ENCODE measurements around the gene GNAZ. TPM values are rescaled to one million over a fixed set of nuclear protein-coding genes. Genes with fewer than 3 reads are reported as not detected.

Gene GNAZ
- total RNA-seq, 8 experiments from 2014 or later: 3.5 to 47.0 (median 35.9) TPM

- H3K4me3 ChIP-seq: no peak overlapping the region
- WGBS, 10 experiments: 79 to 100% (median 100%) methylated on average over 1 to 2 of the region's 16 CpGs; no CpG with 5 or more reads in 6 of the 10 experiments
- no peak for ATAC-seq (replicated peaks in 6 of 8)
- peak overlapping the region; percentile 39 to 66 for H3K27ac ChIP-seq
- peaks cover 18 to 22% of the 10 kb centered on the region in 2 donors for H3K4me1 ChIP-seq (replicated peaks in 1 of 2)
- in situ Hi-C loops (cut with MboI; ENCODE audit: low pct_unique_long_range_greater_than_20kb in 2 of 9, low sequenced_read_pairs in 9 of 9, unreplicated experiment in 9 of 9): no loop called here
Observed at GRCh38 chr22:23097412-23098229, 27.3 kb downstream of the GNAZ start.

GRCh38 chr22:23098230-23098705 lies 27.9 kb downstream of the GNAZ start:
- 75 to 100% (median 100%) methylated on average over 1 to 3 of the region's 5 CpGs; no CpG with 5 or more reads in 5 of the 10 experiments for WGBS, 10 experiments
- H3K4me1 ChIP-seq (replicated peaks in 1 of 2): peaks cover 16% of the 10 kb centered on the region in 2 donors
- no peak for ATAC-seq (replicated peaks in 6 of 8)

GRCh38 chr22:23098718-23099530 lies 28.6 kb downstream of the GNAZ start:
- peaks cover 12 to 16% of the 10 kb centered on the region in 2 donors for H3K4me1 ChIP-seq (replicated peaks in 1 of 2)
- no peak for ATAC-seq (replicated peaks in 6 of 8)

More at GRCh38 chr22:23098230-23098705, 27.9 kb downstream of the GNAZ start:
- H3K27ac ChIP-seq: peak overlapping the region; percentile 20 to 40
- in situ Hi-C loops (cut with MboI; ENCODE audit: low pct_unique_long_range_greater_than_20kb in 2 of 9, low sequenced_read_pairs in 9 of 9, unreplicated experiment in 9 of 9): no loop called here
- no peak overlapping the region for H3K4me3 ChIP-seq

GRCh38 chr22:23099531-23099804 lies 29.1 kb downstream of the GNAZ start:
- H3K4me3 ChIP-seq: no peak overlapping the region
- no peak for ATAC-seq (replicated peaks in 6 of 8)
- in situ Hi-C loops (cut with MboI; ENCODE audit: low pct_unique_long_range_greater_than_20kb in 2 of 9, low sequenced_read_pairs in 9 of 9, unreplicated experiment in 9 of 9): no loop called here
- H3K4me1 ChIP-seq (replicated peaks in 1 of 2): peaks cover 7 to 12% of the 10 kb centered on the region in 2 donors
- 84 to 100% methylated on average over 1 to 5 of the region's 6 CpGs; no CpG with 5 or more reads in 8 of the 10 experiments for WGBS, 10 experiments
- H3K27ac ChIP-seq: peak overlapping the region; percentile 26 to 43

More at GRCh38 chr22:23098718-23099530, 28.6 kb downstream of the GNAZ start:
- WGBS, 10 experiments: 55 to 100% (median 90%) methylated on average over 2 to 7 of the region's 28 CpGs; no CpG with 5 or more reads in 7 of the 10 experiments
- Histone ChIP-seq H3K27ac (peak overlapping the region in 1 of 2 donors; percentile 43), H3K4me3 (no peak overlapping the region)
- in situ Hi-C loops (cut with MboI; ENCODE audit: low pct_unique_long_range_greater_than_20kb in 2 of 9, low sequenced_read_pairs in 9 of 9, unreplicated experiment in 9 of 9): no loop called here

GRCh38 chr22:23100124-23100801 lies 29.9 kb downstream of the GNAZ start:
- Histone ChIP-seq H3K27ac (no peak overlapping the region), H3K4me1 (replicated peaks in 1 of 2) (peaks cover 0 to 4% of the 10 kb centered on the region in 2 donors), H3K4me3 (no peak overlapping the region)
- in situ Hi-C loops (cut with MboI; ENCODE audit: low pct_unique_long_range_greater_than_20kb in 2 of 9, low sequenced_read_pairs in 9 of 9, unreplicated experiment in 9 of 9): no loop called here
- 100% methylated on average over 2 of the region's 7 CpGs; no CpG with 5 or more reads in 9 of the 10 experiments for WGBS, 10 experiments
- ATAC-seq (replicated peaks in 6 of 8): peak in 1 of 8 experiments; percentile 13

GRCh38 chr22:23101524-23101923 lies 31.2 kb downstream of the GNAZ start:
- peak overlapping the region; percentile 48 to 57 for H3K27ac ChIP-seq
- H3K4me1 ChIP-seq (replicated peaks in 1 of 2): peaks cover 0 to 2% of the 10 kb centered on the region in 2 donors
- 83 to 100% (median 86%) methylated on average over 1 to 2 of the region's 3 CpGs; no CpG with 5 or more reads in 7 of the 10 experiments for WGBS, 10 experiments
- H3K4me3 ChIP-seq: no peak overlapping the region
- no peak for ATAC-seq (replicated peaks in 6 of 8)
- in situ Hi-C loops (cut with MboI; ENCODE audit: low pct_unique_long_range_greater_than_20kb in 2 of 9, low sequenced_read_pairs in 9 of 9, unreplicated experiment in 9 of 9): no loop called here

GRCh38 chr22:23102002-23102655 lies 31.8 kb downstream of the GNAZ start:
- H3K27ac ChIP-seq: peak overlapping the region; percentile 48 to 57
- H3K4me1 ChIP-seq (replicated peaks in 1 of 2): peaks cover 0 to 2% of the 10 kb centered on the region in 2 donors
- WGBS, 10 experiments: 89 to 100% (median 100%) methylated on average over 2 to 5 of the region's 10 CpGs; no CpG with 5 or more reads in 5 of the 10 experiments
- in situ Hi-C loops (cut with MboI; ENCODE audit: low pct_unique_long_range_greater_than_20kb in 2 of 9, low sequenced_read_pairs in 9 of 9, unreplicated experiment in 9 of 9): no loop called here
- H3K4me3 ChIP-seq: no peak overlapping the region
- ATAC-seq (replicated peaks in 6 of 8): no peak

- ATAC-seq (replicated peaks in 6 of 8): no peak
- 33 to 100% (median 89%) methylated on average over 1 to 3 of the region's 3 CpGs; no CpG with 5 or more reads in 6 of the 10 experiments for WGBS, 10 experiments
- Histone ChIP-seq H3K4me1 (replicated peaks in 1 of 2) (peaks cover 0 to 2% of the 10 kb centered on the region in 2 donors), H3K4me3 (no peak overlapping the region), H3K27ac (peak overlapping the region in 1 of 2 donors; percentile 57)
- in situ Hi-C loops (cut with MboI; ENCODE audit: low pct_unique_long_range_greater_than_20kb in 2 of 9, low sequenced_read_pairs in 9 of 9, unreplicated experiment in 9 of 9): no loop called here
Observed at GRCh38 chr22:23102776-23103175, 32.5 kb downstream of the GNAZ start.

- H3K4me3 ChIP-seq: no peak overlapping the region
- no peak for ATAC-seq (replicated peaks in 6 of 8)
- in situ Hi-C loops (cut with MboI; ENCODE audit: low pct_unique_long_range_greater_than_20kb in 2 of 9, low sequenced_read_pairs in 9 of 9, unreplicated experiment in 9 of 9): no loop called here
- WGBS, 10 experiments: 81 to 100% (median 93%) methylated on average over 1 to 8 of the region's 13 CpGs; no CpG with 5 or more reads in 6 of the 10 experiments
- peak overlapping the region; percentile 39 to 43 for H3K27ac ChIP-seq
- H3K4me1 ChIP-seq (replicated peaks in 1 of 2): peaks cover 0 to 2% of the 10 kb centered on the region in 2 donors
Observed at GRCh38 chr22:23103199-23103954, 33.1 kb downstream of the GNAZ start.

- H3K4me1 ChIP-seq (replicated peaks in 1 of 2): peaks cover 1 to 3% of the 10 kb centered on the region in 2 donors
- peak overlapping the region; percentile 39 to 55 for H3K27ac ChIP-seq
- in situ Hi-C loops (cut with MboI; ENCODE audit: low pct_unique_long_range_greater_than_20kb in 2 of 9, low sequenced_read_pairs in 9 of 9, unreplicated experiment in 9 of 9): no loop called here
- ATAC-seq (replicated peaks in 6 of 8): peak in 4 of 8 experiments; percentile 14 to 40 (median 21)
- H3K4me3 ChIP-seq: no peak overlapping the region
- WGBS, 10 experiments: 50 to 100% (median 90%) methylated on average over 1 to 3 of the region's 12 CpGs; no CpG with 5 or more reads in 7 of the 10 experiments
Observed at GRCh38 chr22:23104187-23104971, 34.1 kb downstream of the GNAZ start.

GRCh38 chr22:23105304-23105703 lies 35.0 kb downstream of the GNAZ start:
- in situ Hi-C loops (cut with MboI; ENCODE audit: low pct_unique_long_range_greater_than_20kb in 2 of 9, low sequenced_read_pairs in 9 of 9, unreplicated experiment in 9 of 9): no loop called here
- H3K4me3 ChIP-seq: no peak overlapping the region
- ATAC-seq (replicated peaks in 6 of 8): no peak
- peaks cover 10 to 12% of the 10 kb centered on the region in 2 donors for H3K4me1 ChIP-seq (replicated peaks in 1 of 2)
- H3K27ac ChIP-seq: peak overlapping the region; percentile 39 to 55
- WGBS, 10 experiments: 80 to 92% (median 83%) methylated on average over 1 to 5 of the region's 5 CpGs; no CpG with 5 or more reads in 7 of the 10 experiments
